Ammon's horn (tissue), 1 donor: Measurements from ENCODE around the gene MAGOHB.

ENCODE experiments used
- DNase-seq: peaks from one replicate; pipeline ENCODE4 v3.0.0-alpha.2; 2016; ENCODE audit warnings: low spot score

MAGOHB gene

DNA sequence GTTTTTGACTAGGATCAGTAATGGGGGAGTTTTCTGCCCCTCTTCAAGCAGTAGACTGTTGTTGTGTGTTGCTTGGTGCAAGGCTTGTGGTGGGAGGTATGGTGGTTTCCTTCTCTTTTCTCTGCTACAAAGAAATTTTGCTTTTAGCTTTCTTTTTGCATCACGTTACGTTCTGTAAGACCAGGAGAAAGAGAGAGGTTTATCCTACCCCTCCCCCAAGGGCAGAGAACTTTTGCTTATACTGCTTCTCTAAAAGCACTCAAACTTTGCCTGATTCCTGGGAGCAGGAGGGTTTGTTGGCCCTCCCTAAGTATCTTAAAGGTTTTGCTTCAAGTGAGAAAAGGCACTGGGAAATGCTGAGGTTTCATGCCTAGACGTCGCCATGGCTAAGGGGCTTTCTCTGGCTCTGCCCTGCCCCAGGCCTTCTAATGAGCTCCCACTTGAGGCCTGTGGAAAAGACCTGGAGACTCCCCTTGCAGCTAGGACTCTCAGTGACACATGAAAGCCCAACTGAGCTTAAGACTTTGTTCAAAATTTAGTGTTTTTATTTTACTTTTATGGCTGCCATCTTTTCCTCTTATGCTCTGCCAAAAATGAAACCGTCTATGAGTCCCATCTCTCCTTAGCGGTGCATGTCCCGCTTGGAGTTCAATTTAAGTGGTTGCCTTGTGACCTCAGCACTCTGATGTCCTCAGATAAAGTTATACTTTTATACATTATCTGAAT, 58.5 kb downstream of the MAGOHB start:
- DNase-seq = no peak

DNA sequence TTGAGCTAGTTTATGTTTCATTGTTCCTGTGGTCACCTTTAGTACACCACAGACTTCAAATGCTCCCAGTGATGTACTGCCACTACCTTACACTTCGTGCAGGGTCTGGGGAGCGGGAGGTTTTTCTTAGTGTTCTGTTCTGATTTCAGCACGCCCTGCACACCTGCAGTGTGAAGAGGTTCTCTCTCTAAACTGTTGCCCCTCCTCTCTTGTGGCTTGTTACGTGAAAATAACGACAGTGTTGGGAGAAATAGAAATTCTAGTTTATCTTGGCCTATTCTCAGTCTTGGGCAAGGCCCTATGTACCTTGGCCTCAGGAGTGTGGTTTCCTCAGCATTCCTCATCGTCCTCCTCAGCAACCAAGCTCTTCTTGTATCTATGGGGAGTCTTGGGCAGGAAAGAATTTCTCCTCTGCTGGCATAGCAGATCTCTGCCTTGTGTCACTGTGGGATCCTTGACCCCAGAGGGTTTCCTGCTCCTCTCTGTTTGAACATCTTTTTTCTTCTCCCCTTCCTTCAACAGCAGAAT, 59.1 kb downstream of the MAGOHB start:
- DNase-seq = no peak
